Testis (tissue), 3 donors: ENCODE measurements around the gene PHYKPL. TPM values are rescaled to one million over a fixed set of nuclear protein-coding genes. Genes with fewer than 3 reads are reported as not detected.

Source experiments
- DNase-seq: peaks from one replicate; pipeline ENCODE4 v3.0.0-alpha.2; 2019
- H3K27ac ChIP-seq, 2 donors: fragments of 200-600 bp; sonication (generic); one replicate each; pipeline ENCODE4 v1.5.1; 2019
- H3K27me3 ChIP-seq: fragments of 200-600 bp; sonication (generic); one replicate; pipeline ENCODE4 v1.5.1; 2019
- H3K36me3 ChIP-seq: fragments of 200-600 bp; sonication (generic); one replicate; pipeline ENCODE4 v1.5.1; 2017; ENCODE audit warnings: low read depth; ENCODE audit errors: missing control alignments
- H3K4me1 ChIP-seq: fragments of 200-600 bp; sonication (generic); one replicate; pipeline ENCODE4 v1.5.1; 2019
- H3K4me3 ChIP-seq, 2 donors: fragments of 200-600 bp; sonication (generic); one replicate each; pipeline ENCODE4 v1.5.1; 2017 to 2019
- H3K9me3 ChIP-seq: fragments of 200-600 bp; sonication (generic); one replicate; pipeline ENCODE4 v1.5.1; 2017
- CTCF ChIP-seq, 3 experiments: fragments of 450-650 bp in 2 of 3; fragments of 200-600 bp in 1 of 3; sonication (generic) in 1 of 3; IDR thresholded peaks; one replicate each; pipeline ENCODE4 v1.5.1; 2016 to 2019; ENCODE audit warnings: antibody characterized with exemption in 3 of 3, mild to moderate bottlenecking in 2 of 3, moderate library complexity in 1 of 3
- POLR2A ChIP-seq: fragments of 450-650 bp; IDR thresholded peaks from one replicate; pipeline ENCODE4 v1.6.1; 2017; ENCODE audit warnings: antibody characterized with exemption, mild to moderate bottlenecking, moderate library complexity
- WGBS, 2 donors: methylation state at CpG; one replicate each; pipeline ENCODE4 v1.1.5; 2018; 5-methylcytosine and 5-hydroxymethylcytosine counted together
- intact Hi-C: fragments of 100-400 bp; cut with DNase I; formaldehyde crosslinking; loops from one replicate; pipeline ENCODE4 v1.15.1; 2023; ENCODE audit warnings: low total_unique reads
- polyA plus RNA-seq: library from polyadenylated mRNA; stranded (reverse); fragments of 350-450 nt; fragmentation: Illumina TruSeq; extraction: RNeasy Lipid Tissue Mini Kit (QIAGEN cat#74804); gene quantifications from one replicate; pipeline ENCODE4 v1.2.3, GENCODE V29; 2014; ENCODE audit warnings: low read depth, low replicate concordance; ENCODE audit not compliant: insufficient read depth
- total RNA-seq, 2 donors: library from RNA; depleted of rRNA; stranded (reverse); fragments of >200 nt; gene quantifications; one replicate each; pipeline ENCODE4 v1.2.3, GENCODE V29; 2016

Gene PHYKPL
- total and polyA plus RNA-seq, 3 donors from 2014 or later = 81.7 to 122 (median 121) TPM

- Histone ChIP-seq H3K36me3 (no peaks in the 10 kb centered on the region), H3K4me3 (no peak overlapping the region), H3K27ac (no peak overlapping the region), H3K9me3 (no peaks in the 10 kb centered on the region), H3K27me3 (no peaks in the 10 kb centered on the region), H3K4me1 (peaks cover 20% of the 10 kb centered on the region)
- TF ChIP-seq CTCF (IDR thresholded peaks at IDR 0.05) (no peak), POLR2A (no peak)
- WGBS, 2 donors = 89 to 96% methylated on average over 7 to 10 of the region's 10 CpGs
- intact Hi-C loops = no loop called here
- no peak for DNase-seq
These were observed 30.1 kb downstream of the PHYKPL start for GRCh38 chr5:178202541-178202940.

- Histone ChIP-seq H3K36me3 (no peaks in the 10 kb centered on the region), H3K27me3 (no peaks in the 10 kb centered on the region), H3K4me1 (peaks cover 15% of the 10 kb centered on the region), H3K4me3 (no peak overlapping the region), H3K27ac (no peak overlapping the region), H3K9me3 (no peaks in the 10 kb centered on the region)
- no peak for TF ChIP-seq POLR2A
- TF ChIP-seq CTCF (IDR thresholded peaks at IDR 0.05) = no peak
- 50 to 63% methylated on average over 1 to 2 of the region's 2 CpGs for WGBS, 2 donors
- DNase-seq = no peak
- intact Hi-C loops = no loop called here
These were observed 30.7 kb downstream of the PHYKPL start for GRCh38 chr5:178201927-178202235.

- Histone ChIP-seq H3K9me3 (no peaks in the 10 kb centered on the region), H3K4me3 (no peak overlapping the region), H3K4me1 (peaks cover 10% of the 10 kb centered on the region), H3K36me3 (no peaks in the 10 kb centered on the region), H3K27me3 (no peaks in the 10 kb centered on the region), H3K27ac (no peak overlapping the region)
- TF ChIP-seq CTCF (IDR thresholded peaks at IDR 0.05) = no peak
- no peak for TF ChIP-seq POLR2A
- WGBS, 2 donors = 81 to 91% methylated on average over 14 of the region's 14 CpGs
- intact Hi-C loops = no loop called here
- DNase-seq = no peak
These were observed 31.2 kb downstream of the PHYKPL start for GRCh38 chr5:178201221-178201926.

DNA sequence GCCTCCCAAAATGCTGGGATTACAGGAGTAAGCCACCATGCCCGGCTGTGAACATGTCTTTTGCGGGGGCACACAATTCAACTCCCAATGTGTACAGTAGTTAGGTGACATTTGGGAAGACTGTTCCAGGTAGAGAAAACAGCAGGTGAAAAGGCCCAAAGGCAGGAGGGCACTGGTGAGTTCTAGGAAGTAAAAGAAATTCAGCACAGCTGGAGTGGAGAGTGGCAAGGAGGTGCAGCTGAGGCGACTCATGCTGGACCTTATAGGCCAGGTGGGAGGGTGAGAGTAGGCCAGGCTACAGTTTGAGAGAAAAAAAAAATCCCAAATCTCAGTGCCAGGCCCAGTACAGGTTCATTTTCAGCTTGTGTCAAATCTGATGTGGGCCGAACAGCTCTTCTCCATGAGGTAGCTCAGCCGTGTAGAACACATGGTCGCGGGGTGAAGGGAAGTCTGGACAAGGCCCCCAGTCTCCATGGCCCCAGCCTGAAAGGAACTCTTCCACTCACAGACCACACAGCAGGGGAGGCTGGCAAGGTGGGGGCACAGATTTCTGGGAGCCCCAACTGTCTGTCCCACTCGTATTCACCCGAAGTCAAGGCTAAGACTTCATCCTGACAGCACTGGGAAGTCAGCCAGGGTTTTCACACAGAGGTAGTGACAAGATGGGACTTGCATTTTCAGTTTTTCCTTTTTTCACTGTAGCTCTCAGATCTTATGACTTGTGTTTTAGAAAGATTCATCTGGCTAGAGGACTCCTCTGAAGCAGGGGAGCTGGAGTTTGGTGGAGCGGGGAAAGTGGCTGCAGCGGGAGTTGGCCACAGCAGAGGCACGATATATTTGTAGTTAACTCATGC is 32.8 kb downstream of the PHYKPL start:
- H3K9me3 ChIP-seq = no peaks in the 10 kb centered on the region
- no peaks in the 10 kb centered on the region for H3K36me3 ChIP-seq
- TF ChIP-seq CTCF (IDR thresholded peaks at IDR 0.05) (no peak), POLR2A (no peak)
- intact Hi-C loops = no loop called here
- no peak overlapping the region for H3K27ac ChIP-seq
- H3K4me3 ChIP-seq = no peak overlapping the region
- no peaks in the 10 kb centered on the region for H3K4me1 ChIP-seq
- 74 to 80% methylated on average over 12 of the region's 12 CpGs for WGBS, 2 donors
- no peaks in the 10 kb centered on the region for H3K27me3 ChIP-seq
- DNase-seq = no peak
